Fibroblast of lung (primary cell): ENCODE data around the gene FCHO1.
"Not testable (repeated sequence)": the region's sequence is repeated elsewhere in the genome, so short reads cannot be mapped to it uniquely, and the experiment has no call there.

Experiments used
- EZH2 ChIP-seq: IDR thresholded peaks from 2 replicates; pipeline ENCODE4 v1.5.1; 2012; ENCODE audit warnings: low read length, control low read depth, mild to moderate bottlenecking; ENCODE audit errors: missing control alignments
- TF ChIP-seq, protein P1 (sequence below), 2 donors: IDR thresholded peaks in 1 of 2; conservative IDR thresholded peaks in 1 of 2; 1 replicate in 1 of 2; 2 replicates in 1 of 2; pipeline ENCODE4 v1.5.1; 2011 to 2012; ENCODE audit warnings: low read length in 2 of 2, control low read depth in 1 of 2, inconsistent platforms in 1 of 2, low read depth in 1 of 2, mild to moderate bottlenecking in 1 of 2

DNA sequence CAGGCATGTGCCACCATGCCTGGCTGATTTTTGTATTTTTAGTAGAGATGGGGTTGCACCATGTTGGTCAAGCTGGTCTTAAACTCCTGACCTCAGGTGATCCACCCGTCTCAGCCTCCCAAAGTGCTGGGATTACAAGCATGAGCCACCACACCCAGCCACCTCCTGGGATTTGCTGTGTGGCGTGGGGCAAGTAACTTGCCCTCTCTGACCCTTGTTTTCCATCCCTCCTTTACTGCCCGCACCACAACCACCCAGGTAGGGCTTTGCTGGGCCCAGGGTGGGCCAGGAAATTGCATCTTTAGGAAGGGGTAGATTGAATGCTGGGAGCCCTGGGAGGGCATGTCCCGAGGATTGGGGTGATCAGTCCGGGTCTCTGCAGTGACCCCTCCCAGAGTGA is 32.4 kb downstream of the FCHO1 start:
- TF ChIP-seq, protein P1, sequence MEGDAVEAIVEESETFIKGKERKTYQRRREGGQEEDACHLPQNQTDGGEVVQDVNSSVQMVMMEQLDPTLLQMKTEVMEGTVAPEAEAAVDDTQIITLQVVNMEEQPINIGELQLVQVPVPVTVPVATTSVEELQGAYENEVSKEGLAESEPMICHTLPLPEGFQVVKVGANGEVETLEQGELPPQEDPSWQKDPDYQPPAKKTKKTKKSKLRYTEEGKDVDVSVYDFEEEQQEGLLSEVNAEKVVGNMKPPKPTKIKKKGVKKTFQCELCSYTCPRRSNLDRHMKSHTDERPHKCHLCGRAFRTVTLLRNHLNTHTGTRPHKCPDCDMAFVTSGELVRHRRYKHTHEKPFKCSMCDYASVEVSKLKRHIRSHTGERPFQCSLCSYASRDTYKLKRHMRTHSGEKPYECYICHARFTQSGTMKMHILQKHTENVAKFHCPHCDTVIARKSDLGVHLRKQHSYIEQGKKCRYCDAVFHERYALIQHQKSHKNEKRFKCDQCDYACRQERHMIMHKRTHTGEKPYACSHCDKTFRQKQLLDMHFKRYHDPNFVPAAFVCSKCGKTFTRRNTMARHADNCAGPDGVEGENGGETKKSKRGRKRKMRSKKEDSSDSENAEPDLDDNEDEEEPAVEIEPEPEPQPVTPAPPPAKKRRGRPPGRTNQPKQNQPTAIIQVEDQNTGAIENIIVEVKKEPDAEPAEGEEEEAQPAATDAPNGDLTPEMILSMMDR (conservative IDR thresholded peaks at IDR 0.05 in 1 of 2, IDR thresholded peaks at IDR 0.05 in 1 of 2; ENCODE audit: low read depth in 1 of 2, low read length in 2 of 2) = not testable (repeated sequence)
- TF ChIP-seq EZH2 = not testable (repeated sequence)
